ENCODE results near the gene LTF. TPM values are rescaled to one million over a fixed set of nuclear protein-coding genes. Genes with fewer than 3 reads are reported as not detected.
"Not testable (repeated sequence)": the region's sequence is repeated elsewhere in the genome, so short reads cannot be mapped to it uniquely, and the experiment has no call there.

LTF gene
- polyA plus RNA-seq, 1 donor from 2014 or later, result not detected

DNA sequence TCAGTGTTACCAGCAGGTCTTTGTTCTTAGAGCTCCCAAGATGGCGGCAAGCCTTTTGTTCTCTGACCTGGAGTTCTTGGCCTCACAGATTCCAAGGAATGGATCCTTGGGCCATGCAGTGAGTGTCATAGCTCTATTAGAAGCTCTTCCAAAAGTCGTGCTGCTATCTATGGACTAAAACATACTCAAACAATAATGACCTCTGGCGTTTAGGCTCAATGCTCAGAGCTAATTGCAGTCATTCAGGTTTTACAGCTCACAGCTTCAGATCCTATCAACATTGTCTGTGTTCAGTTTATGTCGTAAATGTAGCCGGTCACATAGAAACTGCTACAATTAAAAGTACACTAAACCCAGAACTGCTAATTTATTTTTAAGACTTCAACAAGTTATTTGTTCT, 35.5 kb downstream of the LTF start:
- TF ChIP-seq POLR2AphosphoS5 (IDR thresholded peaks at IDR 0.05) (no peak), EZH2 (IDR thresholded peaks at IDR 0.05; ENCODE audit: borderline replicate concordance, insufficient read depth, low read length, poor library complexity, severe bottlenecking) (no peak), EP300 (conservative IDR thresholded peaks at IDR 0.05; ENCODE audit: poor library complexity, severe bottlenecking) (no peak), RAD21 (conservative IDR thresholded peaks at IDR 0.05) (no peak), TAF1 (IDR thresholded peaks at IDR 0.05; ENCODE audit: low read depth) (no peak), SMC3 (conservative IDR thresholded peaks at IDR 0.05; ENCODE audit: poor library complexity) (no peak), MXI1 (conservative IDR thresholded peaks at IDR 0.05; ENCODE audit: poor library complexity, severe bottlenecking) (no peak)
- TF ChIP-seq, protein P1, sequence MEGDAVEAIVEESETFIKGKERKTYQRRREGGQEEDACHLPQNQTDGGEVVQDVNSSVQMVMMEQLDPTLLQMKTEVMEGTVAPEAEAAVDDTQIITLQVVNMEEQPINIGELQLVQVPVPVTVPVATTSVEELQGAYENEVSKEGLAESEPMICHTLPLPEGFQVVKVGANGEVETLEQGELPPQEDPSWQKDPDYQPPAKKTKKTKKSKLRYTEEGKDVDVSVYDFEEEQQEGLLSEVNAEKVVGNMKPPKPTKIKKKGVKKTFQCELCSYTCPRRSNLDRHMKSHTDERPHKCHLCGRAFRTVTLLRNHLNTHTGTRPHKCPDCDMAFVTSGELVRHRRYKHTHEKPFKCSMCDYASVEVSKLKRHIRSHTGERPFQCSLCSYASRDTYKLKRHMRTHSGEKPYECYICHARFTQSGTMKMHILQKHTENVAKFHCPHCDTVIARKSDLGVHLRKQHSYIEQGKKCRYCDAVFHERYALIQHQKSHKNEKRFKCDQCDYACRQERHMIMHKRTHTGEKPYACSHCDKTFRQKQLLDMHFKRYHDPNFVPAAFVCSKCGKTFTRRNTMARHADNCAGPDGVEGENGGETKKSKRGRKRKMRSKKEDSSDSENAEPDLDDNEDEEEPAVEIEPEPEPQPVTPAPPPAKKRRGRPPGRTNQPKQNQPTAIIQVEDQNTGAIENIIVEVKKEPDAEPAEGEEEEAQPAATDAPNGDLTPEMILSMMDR (IDR thresholded peaks at IDR 0.05; ENCODE audit: poor library complexity, severe bottlenecking), result no peak
- TF ChIP-seq, protein P2, sequence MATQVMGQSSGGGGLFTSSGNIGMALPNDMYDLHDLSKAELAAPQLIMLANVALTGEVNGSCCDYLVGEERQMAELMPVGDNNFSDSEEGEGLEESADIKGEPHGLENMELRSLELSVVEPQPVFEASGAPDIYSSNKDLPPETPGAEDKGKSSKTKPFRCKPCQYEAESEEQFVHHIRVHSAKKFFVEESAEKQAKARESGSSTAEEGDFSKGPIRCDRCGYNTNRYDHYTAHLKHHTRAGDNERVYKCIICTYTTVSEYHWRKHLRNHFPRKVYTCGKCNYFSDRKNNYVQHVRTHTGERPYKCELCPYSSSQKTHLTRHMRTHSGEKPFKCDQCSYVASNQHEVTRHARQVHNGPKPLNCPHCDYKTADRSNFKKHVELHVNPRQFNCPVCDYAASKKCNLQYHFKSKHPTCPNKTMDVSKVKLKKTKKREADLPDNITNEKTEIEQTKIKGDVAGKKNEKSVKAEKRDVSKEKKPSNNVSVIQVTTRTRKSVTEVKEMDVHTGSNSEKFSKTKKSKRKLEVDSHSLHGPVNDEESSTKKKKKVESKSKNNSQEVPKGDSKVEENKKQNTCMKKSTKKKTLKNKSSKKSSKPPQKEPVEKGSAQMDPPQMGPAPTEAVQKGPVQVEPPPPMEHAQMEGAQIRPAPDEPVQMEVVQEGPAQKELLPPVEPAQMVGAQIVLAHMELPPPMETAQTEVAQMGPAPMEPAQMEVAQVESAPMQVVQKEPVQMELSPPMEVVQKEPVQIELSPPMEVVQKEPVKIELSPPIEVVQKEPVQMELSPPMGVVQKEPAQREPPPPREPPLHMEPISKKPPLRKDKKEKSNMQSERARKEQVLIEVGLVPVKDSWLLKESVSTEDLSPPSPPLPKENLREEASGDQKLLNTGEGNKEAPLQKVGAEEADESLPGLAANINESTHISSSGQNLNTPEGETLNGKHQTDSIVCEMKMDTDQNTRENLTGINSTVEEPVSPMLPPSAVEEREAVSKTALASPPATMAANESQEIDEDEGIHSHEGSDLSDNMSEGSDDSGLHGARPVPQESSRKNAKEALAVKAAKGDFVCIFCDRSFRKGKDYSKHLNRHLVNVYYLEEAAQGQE (IDR thresholded peaks at IDR 0.05; ENCODE audit: borderline replicate concordance), result no peak
- no peak overlapping the region for H3K4me3 ChIP-seq (ENCODE audit: low read length)
- no peaks in the 10 kb centered on the region for H3F3A ChIP-seq (ENCODE audit: insufficient read depth, low read length, poor library complexity, severe bottlenecking)
- H4K20me1 ChIP-seq (ENCODE audit: insufficient read depth), result no peaks in the 10 kb centered on the region
- no peaks in the 10 kb centered on the region for H3K27me3 ChIP-seq (ENCODE audit: insufficient read depth, low read depth, low read length)
- no peaks in the 10 kb centered on the region for H3K9me2 ChIP-seq (ENCODE audit: insufficient read depth, low read length)
- H3K36me3 ChIP-seq (ENCODE audit: insufficient read depth, low read length), result no peaks in the 10 kb centered on the region
- H3K9me3 ChIP-seq (ENCODE audit: low read length), result no peaks in the 10 kb centered on the region
- H3K27ac ChIP-seq (ENCODE audit: low read length), result no peak overlapping the region
- H3K9ac ChIP-seq (ENCODE audit: low read length), result no peak overlapping the region
- H3K79me2 ChIP-seq (replicated peaks; ENCODE audit: insufficient read depth, low read length), result no peaks in the 10 kb centered on the region
- no peak overlapping the region for H2AFZ ChIP-seq (ENCODE audit: low read depth, low read length)
- H3K4me2 ChIP-seq (ENCODE audit: low read length), result no peak overlapping the region

DNA sequence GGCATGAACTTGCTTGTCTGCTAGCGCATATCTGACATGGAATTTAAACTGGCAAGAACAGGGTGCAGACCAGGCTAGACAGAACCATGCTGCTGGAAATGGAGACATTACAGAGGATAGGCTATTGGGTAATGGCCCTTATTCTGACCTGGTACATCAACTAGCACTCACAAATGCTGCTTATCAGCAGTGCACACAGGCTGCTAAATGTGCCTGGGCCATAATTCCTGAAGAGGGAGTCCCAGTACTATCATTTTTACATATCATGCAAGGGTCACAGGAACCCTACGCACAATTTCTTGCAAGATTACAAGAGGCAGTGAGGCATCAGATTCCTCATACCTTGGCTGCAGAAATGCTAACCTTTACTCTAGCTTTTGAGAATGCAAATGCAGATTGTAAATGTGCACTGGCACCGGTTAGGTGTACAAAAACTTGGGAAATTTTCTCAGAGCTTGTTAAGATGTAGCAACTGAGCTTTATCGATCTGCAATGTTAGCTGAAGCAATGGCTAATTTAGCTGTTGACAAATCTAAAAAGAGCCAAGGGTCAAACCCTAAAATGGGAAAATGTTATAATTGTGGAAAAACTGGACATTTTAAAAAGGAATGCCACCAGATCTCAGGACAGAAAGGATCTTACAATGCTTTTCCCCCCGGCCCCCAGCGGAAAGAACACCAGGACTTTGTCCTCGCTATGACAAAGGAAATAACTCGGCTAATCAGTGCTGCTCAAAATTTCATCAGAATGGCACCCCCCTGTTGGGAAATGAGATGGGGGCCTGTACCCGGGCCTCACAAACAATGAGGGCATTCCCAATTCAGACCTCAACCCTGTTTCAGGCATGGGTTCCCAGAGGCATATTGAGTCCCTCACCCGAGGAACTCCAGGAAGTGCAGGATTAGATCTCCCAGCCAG, 36.5 kb downstream of the LTF start:
- no peak overlapping the region for H2AFZ ChIP-seq (ENCODE audit: low read depth, low read length)
- TF ChIP-seq SMC3 (conservative IDR thresholded peaks at IDR 0.05; ENCODE audit: poor library complexity) (no peak), RAD21 (conservative IDR thresholded peaks at IDR 0.05) (no peak), EZH2 (IDR thresholded peaks at IDR 0.05; ENCODE audit: borderline replicate concordance, insufficient read depth, low read length, poor library complexity, severe bottlenecking) (no peak), TAF1 (IDR thresholded peaks at IDR 0.05; ENCODE audit: low read depth) (no peak)
- TF ChIP-seq, protein P1 (IDR thresholded peaks at IDR 0.05; ENCODE audit: poor library complexity, severe bottlenecking), result no peak
- H3K27ac ChIP-seq (ENCODE audit: low read length), result no peak overlapping the region
- H3K27me3 ChIP-seq (ENCODE audit: insufficient read depth, low read depth, low read length), result no peaks in the 10 kb centered on the region
- H3K4me2 ChIP-seq (ENCODE audit: low read length), result no peak overlapping the region
- no peaks in the 10 kb centered on the region for H3K36me3 ChIP-seq (ENCODE audit: insufficient read depth, low read length)
- no peaks in the 10 kb centered on the region for H3K79me2 ChIP-seq (replicated peaks; ENCODE audit: insufficient read depth, low read length)
- no peak overlapping the region for H3K9ac ChIP-seq (ENCODE audit: low read length)
- no peaks in the 10 kb centered on the region for H3K9me3 ChIP-seq (ENCODE audit: low read length)
- H3K9me2 ChIP-seq (ENCODE audit: insufficient read depth, low read length), result no peaks in the 10 kb centered on the region
- H3F3A ChIP-seq (ENCODE audit: insufficient read depth, low read length, poor library complexity, severe bottlenecking), result no peaks in the 10 kb centered on the region
- H4K20me1 ChIP-seq (ENCODE audit: insufficient read depth), result no peaks in the 10 kb centered on the region
- H3K4me3 ChIP-seq (ENCODE audit: low read length), result no peak overlapping the region

DNA sequence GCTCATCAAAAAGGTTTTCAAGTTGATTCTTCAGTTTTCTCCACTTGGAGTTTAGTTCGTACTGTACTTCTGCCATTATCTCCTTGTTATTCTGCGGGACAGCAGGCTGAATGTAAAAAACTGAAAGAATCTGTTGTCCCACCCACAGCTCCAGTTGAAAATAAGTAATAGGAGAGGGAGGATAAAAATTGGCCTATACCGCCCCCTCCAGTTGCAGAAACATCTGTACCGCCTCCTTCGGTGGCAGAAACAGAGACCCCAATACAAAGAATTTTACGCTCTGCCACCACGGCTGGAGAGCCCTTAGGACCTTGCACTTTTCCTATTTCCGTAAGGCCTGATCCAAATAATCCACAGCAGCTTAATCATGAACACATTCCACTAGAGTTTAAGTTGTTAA, 37.3 kb downstream of the LTF start:
- not testable (repeated sequence) for H3K4me3 ChIP-seq (ENCODE audit: low read length); H4K20me1 ChIP-seq (ENCODE audit: insufficient read depth); H3K9me3 ChIP-seq (ENCODE audit: low read length); H3K27me3 ChIP-seq (ENCODE audit: insufficient read depth, low read depth, low read length); H2AFZ ChIP-seq (ENCODE audit: low read depth, low read length); H3K4me2 ChIP-seq (ENCODE audit: low read length); H3K9ac ChIP-seq (ENCODE audit: low read length); H3K36me3 ChIP-seq (ENCODE audit: insufficient read depth, low read length); H3F3A ChIP-seq (ENCODE audit: insufficient read depth, low read length, poor library complexity, severe bottlenecking); H3K27ac ChIP-seq (ENCODE audit: low read length); H3K79me2 ChIP-seq (replicated peaks; ENCODE audit: insufficient read depth, low read length); H3K9me2 ChIP-seq (ENCODE audit: insufficient read depth, low read length)

DNA sequence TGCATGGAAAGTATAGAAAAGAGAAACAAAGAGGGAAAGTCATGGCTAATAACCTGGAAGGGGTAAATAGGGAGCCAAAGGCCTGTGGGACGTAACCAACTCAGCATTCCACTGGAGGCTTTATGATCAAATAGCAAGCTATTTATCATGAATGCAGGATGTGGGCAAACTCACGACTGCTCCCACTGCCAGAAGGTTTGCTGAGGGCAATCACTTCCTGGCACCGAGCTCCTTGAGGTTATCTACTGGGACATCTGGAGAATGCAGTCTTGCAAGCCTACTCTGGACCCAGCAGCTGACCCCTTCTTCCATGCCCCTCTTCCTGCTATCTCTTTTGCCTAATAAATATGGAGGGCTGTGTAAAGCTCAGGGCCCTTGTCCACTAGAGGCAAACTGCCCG, 38.2 kb downstream of the LTF start:
- not testable (repeated sequence) for H4K20me1 ChIP-seq (ENCODE audit: insufficient read depth); H3K9me2 ChIP-seq (ENCODE audit: insufficient read depth, low read length); H3K27ac ChIP-seq (ENCODE audit: low read length); H2AFZ ChIP-seq (ENCODE audit: low read depth, low read length); H3K9ac ChIP-seq (ENCODE audit: low read length); H3K27me3 ChIP-seq (ENCODE audit: insufficient read depth, low read depth, low read length); H3K36me3 ChIP-seq (ENCODE audit: insufficient read depth, low read length); H3K4me2 ChIP-seq (ENCODE audit: low read length); H3K9me3 ChIP-seq (ENCODE audit: low read length); H3K79me2 ChIP-seq (replicated peaks; ENCODE audit: insufficient read depth, low read length); H3F3A ChIP-seq (ENCODE audit: insufficient read depth, low read length, poor library complexity, severe bottlenecking); H3K4me3 ChIP-seq (ENCODE audit: low read length)
